Ovary (tissue), 9 donors: ENCODE results near the gene EPOP. TPM values are rescaled to one million over a fixed set of nuclear protein-coding genes. Genes with fewer than 3 reads are reported as not detected.

Experiments
- DNase-seq, 5 donors: peaks; one replicate each; pipeline ENCODE4 v3.0.0-alpha.2; 2019 to 2020
- H3K27ac ChIP-seq, 2 donors: fragments of 200-600 bp; one replicate each; pipeline versions ENCODE4 v1.5.1 to v1.8.0; 2019 to 2022
- H3K27me3 ChIP-seq: fragments of 200-600 bp; one replicate; pipeline ENCODE4 v1.8.0; 2022
- H3K36me3 ChIP-seq: fragments of 200-600 bp; sonication (generic); one replicate; pipeline ENCODE4 v1.5.1; 2019
- H3K4me1 ChIP-seq: one replicate; pipeline ENCODE4 v1.8.1; 2013; ENCODE audit warnings: mild to moderate bottlenecking, moderate library complexity; ENCODE audit not compliant: insufficient read depth
- H3K4me3 ChIP-seq: fragments of 200-600 bp; sonication (generic); one replicate; pipeline ENCODE4 v1.5.1; 2017
- H3K9me3 ChIP-seq, 2 donors: fragments of 200-600 bp in 1 of 2; sonication (generic) in 1 of 2; one replicate each; pipeline versions ENCODE4 v1.5.1 to v1.8.1; 2013 to 2019; ENCODE audit warnings: mild to moderate bottlenecking in 1 of 2, moderate library complexity in 1 of 2
- EP300 ChIP-seq: sonication (generic); formaldehyde crosslinking; IDR thresholded peaks from one replicate; pipeline ENCODE4 v1.6.1; 2017; ENCODE audit warnings: antibody characterized with exemption
- POLR2A ChIP-seq: fragments of 450-650 bp; IDR thresholded peaks from one replicate; pipeline ENCODE4 v1.6.1; 2017; ENCODE audit warnings: antibody characterized with exemption, mild to moderate bottlenecking, moderate library complexity
- WGBS, 3 donors: extraction: QIAGEN DNeasy Blood & Tissue Kit in 1 of 3; methylation state at CpG; one replicate each; pipeline versions ENCODE4 v1.1.5 to v1.1.7; 2013 to 2017; 5-methylcytosine and 5-hydroxymethylcytosine counted together
- intact Hi-C, 4 donors: fragments of 100-400 bp; cut with DNase I; formaldehyde crosslinking; loops; one replicate each; pipeline versions ENCODE4 v1.11.0 to v1.15.1; 2022 to 2023
- polyA plus RNA-seq, 2 donors: library from polyadenylated mRNA; stranded (reverse); fragments of 200-250 nt in 1 of 2; fragments of 350-450 nt in 1 of 2; fragmentation: Illumina TruSeq in 1 of 2; extraction: RNeasy Lipid Tissue Mini Kit (QIAGEN cat#74804) in 1 of 2; gene quantifications; one replicate each; pipeline ENCODE4 v1.2.3, GENCODE V29; 2013 to 2014
- total RNA-seq, 7 donors: library from RNA; depleted of rRNA in 2 of 7; stranded (reverse); fragments of >200 nt in 2 of 7; fragmentation: NEBNext Ultra II Directional in 3 of 7; extraction: Animal tissue kit (Norgen Biotek cat#: 25700) in 3 of 7; gene quantifications; one replicate each; pipeline versions ENCODE4 v1.1.0 to v1.2.4, GENCODE V29; 2016 to 2023
- TF ChIP-seq, protein P1 (sequence below), 3 donors: fragments of 450-650 bp in 2 of 3; fragments of 200-600 bp in 1 of 3; IDR thresholded peaks; one replicate each; pipeline versions ENCODE4 v1.5.1 to v1.8.0; 2016 to 2022; ENCODE audit warnings: antibody characterized with exemption in 3 of 3, mild to moderate bottlenecking in 1 of 3
- donor health status: DM: no; HTN: no; CAD: no; lungs with moderate emphysema.
- donor health status: DM: no; HTN: no; CAD: no.
- donor health status: Bipolar disorder and iron deficiency.
- donor health status: DM: yes; HTN: yes; CAD: no.
- donor health status: DM: no; HTN: no; CAD: no.
- donor health status: DM: yes; HTN: yes; CAD: no.

EPOP gene
- total and polyA plus RNA-seq, 9 donors: 0.50 to 1.7 (median 0.84) TPM

DNA sequence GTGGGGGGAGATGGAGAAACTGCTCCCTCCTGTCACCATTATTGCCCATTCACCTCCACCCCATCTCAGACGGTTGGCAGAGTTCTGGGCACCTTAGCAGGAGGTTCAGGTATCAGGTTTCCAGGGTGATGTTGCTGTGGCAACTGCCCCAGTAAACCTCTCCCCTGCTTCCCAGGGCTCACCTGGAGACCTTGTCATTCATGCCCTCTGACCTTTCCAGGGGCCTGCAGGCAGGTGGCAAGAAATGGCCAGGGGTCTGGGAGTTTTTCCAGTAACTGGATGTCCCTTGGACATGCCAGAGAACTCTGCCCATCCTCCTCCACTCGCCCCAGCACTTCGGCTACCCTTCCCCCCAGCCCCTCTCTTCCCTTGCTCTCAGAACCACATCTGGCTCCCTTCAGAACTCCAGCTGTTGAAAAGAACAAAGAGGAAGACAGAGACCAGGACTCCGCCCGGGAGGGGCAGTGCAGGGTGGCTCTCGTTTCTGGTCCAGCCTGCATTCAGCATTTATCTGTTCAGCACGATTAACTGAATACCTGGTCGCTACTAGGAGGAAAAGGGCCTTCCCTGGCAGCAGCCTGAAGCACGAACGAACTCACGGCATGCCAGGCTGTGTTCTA, 38.8 kb upstream of the EPOP start:
- WGBS, 3 donors: 44 to 55% (median 54%) methylated on average over 11 of the region's 11 CpGs
- Histone ChIP-seq H3K4me3 (no peak overlapping the region), H3K4me1 (no peaks in the 10 kb centered on the region)

DNA sequence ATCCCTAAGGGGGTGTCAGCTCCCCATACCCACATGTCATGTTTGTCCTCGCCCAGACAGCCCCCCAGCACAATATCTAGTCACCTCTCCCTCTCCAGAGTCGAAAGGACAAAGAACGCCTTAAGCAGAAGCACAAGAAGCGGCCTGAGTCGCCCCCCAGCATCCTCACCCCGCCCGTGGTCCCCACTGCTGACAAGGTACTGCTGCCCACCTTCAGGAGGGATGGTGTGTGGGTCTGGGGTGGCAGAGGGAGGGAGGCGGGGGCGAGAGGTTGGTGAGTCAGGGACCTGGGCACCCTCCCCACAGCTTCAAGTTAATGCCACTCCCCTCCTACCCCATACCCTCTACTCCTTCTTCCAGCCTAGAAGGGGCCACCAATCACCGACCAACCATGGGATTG, 37.8 kb upstream of the EPOP start:
- Histone ChIP-seq H3K27me3 (no peaks in the 10 kb centered on the region), H3K4me1 (no peaks in the 10 kb centered on the region), H3K9me3 (no peaks in the 10 kb centered on the region), H3K36me3 (no peaks in the 10 kb centered on the region), H3K4me3 (no peak overlapping the region), H3K27ac (no peak overlapping the region)
- intact Hi-C loops: no loop called here
- TF ChIP-seq EP300: no peak
- TF ChIP-seq POLR2A: no peak
- TF ChIP-seq, protein P1, sequence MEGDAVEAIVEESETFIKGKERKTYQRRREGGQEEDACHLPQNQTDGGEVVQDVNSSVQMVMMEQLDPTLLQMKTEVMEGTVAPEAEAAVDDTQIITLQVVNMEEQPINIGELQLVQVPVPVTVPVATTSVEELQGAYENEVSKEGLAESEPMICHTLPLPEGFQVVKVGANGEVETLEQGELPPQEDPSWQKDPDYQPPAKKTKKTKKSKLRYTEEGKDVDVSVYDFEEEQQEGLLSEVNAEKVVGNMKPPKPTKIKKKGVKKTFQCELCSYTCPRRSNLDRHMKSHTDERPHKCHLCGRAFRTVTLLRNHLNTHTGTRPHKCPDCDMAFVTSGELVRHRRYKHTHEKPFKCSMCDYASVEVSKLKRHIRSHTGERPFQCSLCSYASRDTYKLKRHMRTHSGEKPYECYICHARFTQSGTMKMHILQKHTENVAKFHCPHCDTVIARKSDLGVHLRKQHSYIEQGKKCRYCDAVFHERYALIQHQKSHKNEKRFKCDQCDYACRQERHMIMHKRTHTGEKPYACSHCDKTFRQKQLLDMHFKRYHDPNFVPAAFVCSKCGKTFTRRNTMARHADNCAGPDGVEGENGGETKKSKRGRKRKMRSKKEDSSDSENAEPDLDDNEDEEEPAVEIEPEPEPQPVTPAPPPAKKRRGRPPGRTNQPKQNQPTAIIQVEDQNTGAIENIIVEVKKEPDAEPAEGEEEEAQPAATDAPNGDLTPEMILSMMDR (IDR thresholded peaks at IDR 0.05): no peak
- 90 to 92% (median 92%) methylated on average over 10 of the region's 10 CpGs for WGBS, 3 donors
- DNase-seq: no peak

More for the DNA sequence above, 38.8 kb upstream of the EPOP start:
- TF ChIP-seq, protein P1 (IDR thresholded peaks at IDR 0.05): no peak
- TF ChIP-seq EP300 (no peak), POLR2A (no peak)
- Histone ChIP-seq H3K27me3 (no peaks in the 10 kb centered on the region), H3K27ac (no peak overlapping the region), H3K36me3 (no peaks in the 10 kb centered on the region), H3K9me3 (no peaks in the 10 kb centered on the region)
- no peak for DNase-seq
- intact Hi-C loops: no loop called here

DNA sequence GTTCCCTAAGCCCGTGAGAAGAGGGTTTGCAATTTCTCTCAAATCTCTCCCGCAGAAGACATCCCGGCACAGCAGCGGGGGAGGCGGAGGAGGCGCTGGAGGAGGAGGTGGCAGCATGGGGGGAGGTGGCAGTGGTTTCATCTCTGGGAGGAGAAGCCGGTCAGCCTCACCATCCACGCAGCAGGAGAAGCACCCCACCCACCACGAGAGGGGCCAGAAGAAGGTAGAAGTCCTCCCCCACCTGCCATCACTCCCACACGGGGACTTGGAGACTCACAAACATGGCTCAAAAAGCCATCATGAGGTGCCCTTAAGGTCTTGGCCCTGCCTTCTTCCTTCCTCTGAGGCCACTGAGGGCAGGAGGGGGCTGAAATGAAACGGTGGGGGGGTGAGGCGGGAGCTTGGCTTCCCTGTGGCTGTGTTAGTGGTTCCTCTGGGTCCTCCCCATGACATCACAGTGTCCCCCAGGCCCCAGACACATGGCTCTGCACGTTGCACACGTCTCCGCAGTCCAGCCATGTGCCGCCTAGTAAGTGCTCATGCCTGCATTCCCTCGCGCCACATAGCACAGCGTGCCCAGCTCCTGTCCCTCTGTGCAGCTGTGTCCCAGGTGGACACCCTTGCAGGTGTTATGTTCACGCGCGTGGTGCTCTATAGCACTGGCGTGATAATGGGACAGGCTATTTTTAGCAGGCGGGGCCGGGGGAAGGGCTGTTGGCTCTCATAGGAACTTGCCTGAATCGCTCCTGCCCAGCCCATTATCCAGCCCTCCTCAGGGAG, 37.2 kb upstream of the EPOP start:
- Histone ChIP-seq H3K27me3 (no peaks in the 10 kb centered on the region), H3K27ac (no peak overlapping the region), H3K4me1 (peaks cover 2% of the 10 kb centered on the region), H3K9me3 (no peaks in the 10 kb centered on the region), H3K36me3 (no peaks in the 10 kb centered on the region), H3K4me3 (no peak overlapping the region)
- no peak for DNase-seq
- 72 to 74% (median 73%) methylated on average over 23 to 26 of the region's 26 CpGs for WGBS, 3 donors
- intact Hi-C loops: no loop called here
- TF ChIP-seq EP300 (no peak), POLR2A (no peak)
- TF ChIP-seq, protein P1 (IDR thresholded peaks at IDR 0.05): no peak

DNA sequence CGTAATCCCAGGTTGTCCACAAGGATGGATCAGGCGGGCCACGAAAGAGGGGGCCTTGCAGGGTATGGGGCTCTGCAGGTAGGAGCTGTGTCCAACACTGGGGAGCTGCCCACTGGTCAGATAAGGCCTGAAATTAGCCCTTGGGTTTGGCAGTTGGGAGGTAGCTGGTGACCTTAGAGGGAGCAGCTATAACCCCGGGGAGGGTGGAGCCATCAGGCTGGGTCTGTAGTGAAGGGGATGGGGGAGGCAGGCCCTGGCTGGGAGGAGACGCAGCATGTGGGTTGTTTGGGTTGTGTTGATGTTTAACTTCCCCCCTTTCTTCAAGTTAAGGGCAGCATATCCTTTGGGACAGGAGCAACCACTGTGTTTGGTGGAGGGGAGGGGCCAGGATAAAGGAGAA, 36.2 kb upstream of the EPOP start:
- H3K4me3 ChIP-seq: no peak overlapping the region
- 62 to 65% (median 64%) methylated on average over 5 of the region's 5 CpGs for WGBS, 3 donors
- H3K27me3 ChIP-seq: no peaks in the 10 kb centered on the region
- intact Hi-C loops: no loop called here
- TF ChIP-seq, protein P1 (IDR thresholded peaks at IDR 0.05): no peak
- TF ChIP-seq EP300: no peak
- TF ChIP-seq POLR2A: no peak
- H3K4me1 ChIP-seq: peaks cover 6% of the 10 kb centered on the region
- no peaks in the 10 kb centered on the region for H3K36me3 ChIP-seq
- DNase-seq: no peak
- H3K27ac ChIP-seq: no peak overlapping the region
- H3K9me3 ChIP-seq: no peaks in the 10 kb centered on the region
